ENCODE measurements around the gene ECE2. TPM values are rescaled to one million over a fixed set of nuclear protein-coding genes. Genes with fewer than 3 reads are reported as not detected.

Gene ECE2
- polyA plus RNA-seq, 1 of the 3 experiments (the other 2 are of a cell fraction), result 0.03 TPM

- no peak for TF ChIP-seq MXI1 (IDR thresholded peaks at IDR 0.05; ENCODE audit: low read depth, low read length)
- no peak for TF ChIP-seq FOXM1 (IDR thresholded peaks at IDR 0.05; ENCODE audit: low read depth)
- no peak for TF ChIP-seq EP300 (IDR thresholded peaks at IDR 0.05; ENCODE audit: borderline replicate concordance in 1 of 2, low read depth in 1 of 2, low read length in 1 of 2)
Observed at GRCh38 chr3:184241447-184242296, 34.1 kb upstream of the ECE2 start (continued).

GRCh38 chr3:184242297-184242685, 33.5 kb upstream of the ECE2 start:
- ChIA-PET CTCF (interaction anchor here (1.3 to 3.6 kb wide), 4 partner anchors 10 to 346 kb away, joined by 5 to 18 read pairs (median 12); partner anchors contain the start of gene VWA5B2), POLR2A (interaction anchor here (0.9 to 1.2 kb wide), 2 partner anchors 10 to 12 kb away, joined by 3 read pairs; no protein-coding TSS in a partner anchor)
- Histone ChIP-seq H3K36me3 (replicated peaks in 1 of 2; ENCODE audit: control insufficient read depth in 1 of 2, insufficient read depth in 2 of 2, low read length in 1 of 2) (peaks cover 6 to 38% of the 10 kb centered on the region in 2 experiments), H3K4me1 (ENCODE audit: control insufficient read depth in 1 of 2, insufficient read depth in 2 of 2, low read depth in 1 of 2, low read length in 1 of 2) (no peaks in the 10 kb centered on the region; a peak in 1 of 4 replicates), H3K9ac (no peak overlapping the region), H3F3A (replicated peaks; ENCODE audit: insufficient read depth) (no peaks in the 10 kb centered on the region), H3K9me3 (no peaks in the 10 kb centered on the region), H3K9me2 (no peaks in the 10 kb centered on the region), H3K79me2 (ENCODE audit: insufficient read depth) (peaks cover 8% of the 10 kb centered on the region), H3K27me3 (ENCODE audit: insufficient read depth) (no peaks in the 10 kb centered on the region), H4K20me1 (ENCODE audit: insufficient read depth) (0 out of 2 replicates have a peak, but pooled peaks cover 11% of the 10 kb centered on the region), H3K27ac (ENCODE audit: low read depth in 2 of 2, low read length in 1 of 2) (no peak overlapping the region), H2AFZ (ENCODE audit: low read depth) (no peak overlapping the region), H3K4me2 (no peak overlapping the region), H3K4me3 (ENCODE audit: low read depth in 2 of 2, low read length in 1 of 2) (no peak overlapping the region)
- no peak for DNase-seq
- TF ChIP-seq RXRA (IDR thresholded peaks at IDR 0.05; ENCODE audit: borderline replicate concordance, low read depth), result no peak
- no peak for TF ChIP-seq FOSL2 (IDR thresholded peaks at IDR 0.05; ENCODE audit: borderline replicate concordance, low read depth)
- TF ChIP-seq CTCF (IDR thresholded peaks at IDR 0.05), result no peak
- no peak for TF ChIP-seq TCF12 (IDR thresholded peaks at IDR 0.05)
- no peak for TF ChIP-seq TEAD4 (IDR thresholded peaks at IDR 0.05; ENCODE audit: borderline replicate concordance, insufficient read depth)
- no peak for TF ChIP-seq SMC3 (IDR thresholded peaks at IDR 0.05; ENCODE audit: low read depth, low read length)
- no peak for TF ChIP-seq MAX (IDR thresholded peaks at IDR 0.05; ENCODE audit: low read depth)
- no peak for TF ChIP-seq ZBTB33 (IDR thresholded peaks at IDR 0.05; ENCODE audit: borderline replicate concordance, low read depth)
- no peak for TF ChIP-seq NFIC (IDR thresholded peaks at IDR 0.05; ENCODE audit: borderline replicate concordance)
- no peak for TF ChIP-seq GABPA (IDR thresholded peaks at IDR 0.05; ENCODE audit: low read depth)
- TF ChIP-seq FOXJ3 (CRISPR knock-in tag; IDR thresholded peaks at IDR 0.05), result no peak
- no peak for TF ChIP-seq JUND (IDR thresholded peaks at IDR 0.05)
- no peak for TF ChIP-seq POLR2AphosphoS5 (IDR thresholded peaks at IDR 0.05; ENCODE audit: low read depth, low read length)
- TF ChIP-seq MEF2A (IDR thresholded peaks at IDR 0.05; ENCODE audit: borderline replicate concordance, low read depth), result no peak
- TF ChIP-seq EP300 (IDR thresholded peaks at IDR 0.05; ENCODE audit: borderline replicate concordance in 1 of 2, low read depth in 1 of 2, low read length in 1 of 2), result no peak
- no peak for TF ChIP-seq CHD2 (IDR thresholded peaks at IDR 0.05; ENCODE audit: low read length, partially characterized antibody)
- no peak for TF ChIP-seq USF1 (IDR thresholded peaks at IDR 0.05; ENCODE audit: borderline replicate concordance, low read depth)
- no peak for TF ChIP-seq GATA2 (CRISPR knock-in tag; IDR thresholded peaks at IDR 0.05)
- no peak for TF ChIP-seq RCOR1 (IDR thresholded peaks at IDR 0.05; ENCODE audit: low read length)
- no peak for TF ChIP-seq MXI1 (IDR thresholded peaks at IDR 0.05; ENCODE audit: low read depth, low read length)
- 80% methylated on average over 3 of the region's 5 CpGs for WGBS (ENCODE audit: low lambda C conversion rate)

Measured in SK-N-SH (cell line).